Gastrocnemius medialis (tissue), 4 donors: ENCODE measurements around the gene HCFC1.

Experiments used
- CTCF ChIP-seq, 5 experiments: fragments of 450-650 bp in 3 of 5; fragments of 200-600 bp in 2 of 5; sonication (generic) in 2 of 5; IDR thresholded peaks in 4 of 5; conservative IDR thresholded peaks in 1 of 5; 1 replicate in 4 of 5; 2 replicates in 1 of 5; pipeline ENCODE4 v1.5.1; 2016 to 2019; ENCODE audit warnings: antibody characterized with exemption in 5 of 5, mild to moderate bottlenecking in 3 of 5, moderate library complexity in 3 of 5
- POLR2A ChIP-seq, 2 donors: fragments of 450-650 bp; IDR thresholded peaks; one replicate each; pipeline ENCODE4 v1.6.1; 2017; ENCODE audit warnings: antibody characterized with exemption in 2 of 2, mild to moderate bottlenecking in 2 of 2, moderate library complexity in 2 of 2

GRCh38 chrX:153969125-153969903, 2.3 kb downstream of the HCFC1 start:
- TF ChIP-seq CTCF (IDR thresholded peaks at IDR 0.05 in 4 of 5, conservative IDR thresholded peaks at IDR 0.05 in 1 of 5): no peak
- peak in 1 of 2 donors; percentile 4 for TF ChIP-seq POLR2A (IDR thresholded peaks at IDR 0.05)
